Activated naive CD4-positive, alpha-beta T cell treated with anti-CD3 and anti-CD28 coated beads for 36 hours (primary cell): Measurements from ENCODE around the gene DNAJC11. TPM values are rescaled to one million over a fixed set of nuclear protein-coding genes. Genes with fewer than 3 reads are reported as not detected.

ENCODE experiments used
- total RNA-seq, 2 experiments: library from RNA; stranded (reverse); gene quantifications; one replicate each; pipeline ENCODE4 v1.2.3, GENCODE V29; 2021

DNAJC11 gene
- total RNA-seq, 2 experiments from 2014 or later, result 31.6 to 32.5 TPM

Other genes starting within 250 kb of the DNAJC11 start
- 10 to 100 TPM; 82.4 to 87.0 TPM for gene TNFRSF25, start 235.6 kb downstream of the DNAJC11 start, total RNA-seq
- gene PLEKHG5, start 210.1 kb downstream of the DNAJC11 start, total RNA-seq, result 1 to 10 TPM; 1.7 to 1.8 TPM
- 10 to 100 TPM; 24.6 to 29.6 TPM for gene NOL9, start 147.3 kb downstream of the DNAJC11 start, total RNA-seq
- gene TAS1R1, start 146.5 kb downstream of the DNAJC11 start, total RNA-seq, result not detected
- 10 to 100 TPM; 15.0 to 18.3 TPM for gene ZBTB48, start 121.8 kb downstream of the DNAJC11 start, total RNA-seq
- gene KLHL21, start 98.9 kb downstream of the DNAJC11 start, total RNA-seq, result 10 to 100 TPM; 21.0 to 23.3 TPM
- gene PHF13, start 88.1 kb downstream of the DNAJC11 start, total RNA-seq, result 10 to 100 TPM; 10.8 to 11.3 TPM
- gene THAP3, start 76.9 kb downstream of the DNAJC11 start, total RNA-seq, result 10 to 100 TPM; 27.3 to 30.9 TPM
- gene CAMTA1, start 83.6 kb upstream of the DNAJC11 start, total RNA-seq, result 10 to 100 TPM; 61.5 to 70.9 TPM